Coronary artery (tissue), 2 donors: ENCODE measurements around the gene TPST1.
"Not testable (repeated sequence)": the region's sequence is repeated elsewhere in the genome, so short reads cannot be mapped to it uniquely, and the experiment has no call there.

ENCODE experiments used
- DNase-seq: peaks from one replicate; pipeline ENCODE4 v3.0.0-alpha.2; 2017; ENCODE audit warnings: low spot score
- H3K27ac ChIP-seq, 2 donors: fragments of 200-600 bp; sonication (generic); one replicate each; pipeline ENCODE4 v1.5.1; 2016 to 2019
- H3K4me3 ChIP-seq: fragments of 200-600 bp; sonication (generic); 2 replicates; pipeline ENCODE4 v1.5.1; 2016; ENCODE audit warnings: mild to moderate bottlenecking, moderate library complexity
- CTCF ChIP-seq: fragments of 200-600 bp; sonication (generic); IDR thresholded peaks from one replicate; pipeline ENCODE4 v1.5.1; 2019; ENCODE audit warnings: antibody characterized with exemption

The TPST1 gene

GRCh38 chr7:66204822-66205740 lies at the start of gene TPST1:
TPST1 (plus strand) TSS chr7:66205334; CDS start chr7:66240426, 35,092 bp downstream.
- Histone ChIP-seq H3K27ac (peak within 1 kb of the TSS; percentile 78 to 81), H3K4me3 (peak within 1 kb of the TSS; percentile 97)
- TF ChIP-seq CTCF, result peak; percentile 37
- peak; percentile 93 for DNase-seq

DNA sequence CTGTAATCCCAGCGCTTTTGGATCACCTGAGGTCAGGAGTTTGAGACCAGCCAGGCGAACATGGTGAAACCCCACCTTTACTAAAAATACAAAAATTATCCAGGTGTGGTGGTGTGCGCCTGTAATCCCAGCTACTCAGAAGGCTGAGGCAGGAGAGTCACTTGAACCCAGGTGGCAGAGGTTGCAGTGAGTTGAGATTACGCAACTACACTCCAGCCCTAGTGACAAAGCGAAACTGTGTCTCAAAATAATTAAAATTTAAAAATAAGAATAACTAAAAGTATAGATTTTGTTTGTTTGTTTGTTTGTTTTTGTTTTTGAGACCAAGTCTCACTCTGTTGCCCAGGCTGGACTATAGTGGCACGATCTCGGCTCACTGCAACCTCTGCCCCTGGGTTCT lies 49.1 kb upstream of the TPST1 start:
- DNase-seq, H3K27ac ChIP-seq, H3K4me3 ChIP-seq: not testable (repeated sequence)

DNA sequence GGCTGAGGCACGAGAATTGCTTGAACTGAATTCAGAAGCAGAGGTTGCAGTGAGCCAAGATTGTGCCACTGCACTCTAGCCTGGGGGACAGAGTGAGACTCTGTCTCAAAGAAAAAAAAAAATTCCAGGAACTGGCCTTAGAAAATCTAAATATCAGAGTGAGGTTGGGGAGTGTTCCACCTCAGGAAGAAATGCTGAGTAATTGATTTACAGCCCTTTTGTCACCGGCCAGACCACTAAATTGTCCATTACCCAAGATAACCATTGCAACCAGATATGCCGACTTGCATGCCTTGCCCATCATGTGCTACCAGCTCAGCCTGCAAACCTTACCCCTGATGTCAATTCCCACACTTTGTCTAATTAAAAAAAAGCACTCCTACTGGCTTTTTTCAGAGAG lies 48.1 kb upstream of the TPST1 start:
- no peak for TF ChIP-seq CTCF
- no peak for DNase-seq
- Histone ChIP-seq H3K4me3 (no peak overlapping the region), H3K27ac (no peak overlapping the region)

DNA sequence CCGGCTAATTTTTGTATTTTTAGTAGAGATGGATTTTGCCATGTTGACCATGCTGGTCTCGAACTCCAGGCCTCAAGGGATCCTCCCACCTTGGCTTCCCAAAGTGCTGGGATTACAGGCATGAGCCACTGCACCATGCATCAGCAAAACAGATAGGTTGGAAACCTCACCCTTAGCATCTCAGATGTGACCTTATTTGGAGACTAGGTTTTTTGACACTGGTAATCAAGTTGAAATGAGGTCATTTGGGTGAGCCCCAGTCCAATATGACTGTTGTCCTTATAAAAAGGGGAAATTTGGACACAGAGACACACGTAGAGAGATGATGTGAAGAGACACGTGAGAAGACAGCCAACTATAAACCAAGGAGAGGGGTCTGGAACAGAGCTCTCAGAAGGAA lies 42.5 kb upstream of the TPST1 start:
- H3K27ac ChIP-seq, result no peak overlapping the region
- H3K4me3 ChIP-seq, result no peak overlapping the region
- TF ChIP-seq CTCF, result no peak
- DNase-seq, result no peak

DNA sequence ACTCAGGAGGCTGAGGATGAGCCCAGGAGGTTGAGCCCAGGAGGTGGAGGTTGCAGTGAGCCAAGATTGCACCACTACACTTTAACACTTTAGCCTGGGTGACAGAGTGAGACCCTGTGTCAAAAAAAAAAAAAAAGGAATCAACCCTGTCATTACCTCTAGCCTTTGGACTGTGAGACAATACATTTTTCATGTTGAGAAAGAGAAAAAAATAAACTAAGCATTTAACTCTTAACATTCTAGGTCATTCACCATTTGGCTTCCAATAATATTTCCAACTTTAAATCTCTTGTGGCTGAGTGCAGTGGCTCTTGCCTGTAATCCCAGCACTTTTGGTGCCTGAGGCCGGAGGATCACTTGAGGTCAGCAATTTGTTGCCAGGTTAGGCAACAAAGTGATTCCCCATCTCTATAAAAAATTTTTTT lies 41.9 kb upstream of the TPST1 start:
- no peak for TF ChIP-seq CTCF
- no peak for DNase-seq
- H3K27ac ChIP-seq, result no peak overlapping the region
- H3K4me3 ChIP-seq, result no peak overlapping the region

DNA sequence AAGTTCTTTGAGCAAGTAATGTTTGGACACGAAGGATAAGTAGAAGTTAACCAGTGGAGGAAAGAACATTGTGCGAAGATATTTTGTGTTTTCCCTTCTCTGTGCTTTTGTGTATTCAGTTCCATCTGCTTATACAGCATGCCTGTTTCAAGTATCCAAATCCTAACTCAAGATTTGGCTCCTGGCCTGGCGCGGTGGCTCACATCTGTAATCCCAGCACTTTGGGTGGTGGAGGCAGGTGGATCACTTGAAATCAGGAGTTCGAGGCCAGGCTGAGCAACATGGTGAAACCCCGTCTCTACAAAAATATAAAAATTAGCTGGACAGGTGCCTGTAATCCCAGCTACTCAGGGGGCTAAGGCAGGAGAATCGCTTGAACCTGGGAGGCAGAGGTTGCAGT lies 40.8 kb upstream of the TPST1 start:
- TF ChIP-seq CTCF, result no peak
- H3K4me3 ChIP-seq, result no peak overlapping the region
- H3K27ac ChIP-seq, result no peak overlapping the region
- DNase-seq, result no peak

DNA sequence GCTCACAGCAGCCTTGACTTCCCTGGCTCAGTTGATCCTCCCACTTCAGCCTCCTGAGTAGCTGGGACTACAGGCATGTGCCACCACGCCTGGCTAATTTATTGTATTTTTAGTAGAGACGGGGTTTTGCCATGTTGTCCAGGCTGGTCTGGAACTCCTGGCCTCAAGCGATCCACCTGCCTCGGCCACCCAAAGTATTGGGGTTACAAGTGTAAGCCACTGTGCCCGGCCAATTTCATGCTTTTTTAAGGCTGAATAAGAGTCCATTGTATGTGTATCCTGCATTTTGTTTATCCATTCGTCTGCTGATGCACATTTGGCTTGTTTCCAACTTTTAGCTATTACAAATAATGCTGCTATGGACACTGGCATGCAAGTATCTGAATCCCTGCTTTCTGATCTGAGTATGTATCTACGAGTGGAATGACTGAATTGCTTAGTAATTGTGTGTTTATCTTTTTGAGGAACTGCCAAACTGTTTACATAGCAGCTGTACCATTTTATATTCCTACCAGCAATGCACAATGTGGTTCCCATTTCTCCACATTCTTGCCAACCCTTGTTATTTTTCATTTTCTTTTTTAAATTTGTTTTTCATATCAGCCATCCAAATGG lies 37.3 kb upstream of the TPST1 start:
- DNase-seq, result no peak
- no peak overlapping the region for H3K4me3 ChIP-seq
- no peak for TF ChIP-seq CTCF
- H3K27ac ChIP-seq, result no peak overlapping the region
